Esophagus squamous epithelium (tissue), 4 donors: ENCODE results near the gene CSMD2.

Source experiments
- POLR2A ChIP-seq, 4 donors: fragments of 450-650 bp; IDR thresholded peaks; one replicate each; pipeline ENCODE4 v1.6.1; 2017; ENCODE audit warnings: antibody characterized with exemption in 4 of 4, mild to moderate bottlenecking in 4 of 4, moderate library complexity in 3 of 4
- TF ChIP-seq, protein P1 (sequence below), 6 experiments: fragments of 450-650 bp in 4 of 6; fragments of 200-600 bp in 2 of 6; sonication (generic) in 2 of 6; IDR thresholded peaks; one replicate each; pipeline ENCODE4 v1.5.1; 2016 to 2019; ENCODE audit warnings: antibody characterized with exemption in 6 of 6, mild to moderate bottlenecking in 4 of 6, moderate library complexity in 4 of 6

DNA sequence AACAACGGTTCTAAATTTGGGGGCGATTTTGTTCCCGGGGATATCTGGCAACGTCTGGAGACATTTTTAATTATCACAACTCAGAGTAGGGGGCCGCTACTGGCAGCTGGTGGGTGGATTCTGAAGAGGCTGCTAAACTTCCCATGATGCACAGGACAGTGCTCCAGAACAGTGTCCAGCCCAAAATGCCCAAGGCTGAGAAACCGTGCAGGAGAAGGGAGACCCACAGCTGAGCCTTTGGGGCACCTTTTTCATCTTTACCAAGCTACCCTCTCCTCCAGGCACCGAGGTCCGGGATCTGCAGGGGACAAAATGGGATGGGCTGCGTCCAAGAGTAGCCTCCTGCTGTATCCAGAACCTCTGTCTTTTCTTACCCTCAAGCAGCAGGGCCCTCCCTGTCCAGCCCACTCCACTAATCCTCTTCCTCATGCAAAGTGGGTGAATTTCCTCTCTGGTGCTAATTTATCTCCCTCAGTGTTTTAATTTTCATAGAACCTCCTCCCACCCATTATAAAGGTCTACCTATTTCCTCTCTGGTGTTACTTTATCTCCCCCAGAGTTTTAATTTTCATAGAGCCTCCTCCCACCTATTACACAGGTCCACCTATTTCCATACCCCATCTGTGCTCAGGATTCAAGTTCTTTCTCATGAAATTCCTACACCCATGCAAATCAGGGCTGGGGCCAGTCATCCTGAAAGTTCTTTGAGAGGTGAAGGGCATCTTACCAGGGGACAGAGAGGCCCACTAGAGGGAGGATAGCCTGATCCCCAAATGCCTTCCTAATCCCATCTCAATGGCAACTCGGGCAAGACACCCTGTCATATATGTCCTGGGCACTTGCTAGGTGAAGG lies 42.7 kb downstream of the CSMD2 start:
- TF ChIP-seq, protein P1, sequence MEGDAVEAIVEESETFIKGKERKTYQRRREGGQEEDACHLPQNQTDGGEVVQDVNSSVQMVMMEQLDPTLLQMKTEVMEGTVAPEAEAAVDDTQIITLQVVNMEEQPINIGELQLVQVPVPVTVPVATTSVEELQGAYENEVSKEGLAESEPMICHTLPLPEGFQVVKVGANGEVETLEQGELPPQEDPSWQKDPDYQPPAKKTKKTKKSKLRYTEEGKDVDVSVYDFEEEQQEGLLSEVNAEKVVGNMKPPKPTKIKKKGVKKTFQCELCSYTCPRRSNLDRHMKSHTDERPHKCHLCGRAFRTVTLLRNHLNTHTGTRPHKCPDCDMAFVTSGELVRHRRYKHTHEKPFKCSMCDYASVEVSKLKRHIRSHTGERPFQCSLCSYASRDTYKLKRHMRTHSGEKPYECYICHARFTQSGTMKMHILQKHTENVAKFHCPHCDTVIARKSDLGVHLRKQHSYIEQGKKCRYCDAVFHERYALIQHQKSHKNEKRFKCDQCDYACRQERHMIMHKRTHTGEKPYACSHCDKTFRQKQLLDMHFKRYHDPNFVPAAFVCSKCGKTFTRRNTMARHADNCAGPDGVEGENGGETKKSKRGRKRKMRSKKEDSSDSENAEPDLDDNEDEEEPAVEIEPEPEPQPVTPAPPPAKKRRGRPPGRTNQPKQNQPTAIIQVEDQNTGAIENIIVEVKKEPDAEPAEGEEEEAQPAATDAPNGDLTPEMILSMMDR (IDR thresholded peaks at IDR 0.05): no peak
- no peak for TF ChIP-seq POLR2A (IDR thresholded peaks at IDR 0.05)
